PC-9 (cell line): ENCODE data around the gene FPR1. TPM values are rescaled to one million over a fixed set of nuclear protein-coding genes. Genes with fewer than 3 reads are reported as not detected.

Experiments
- BruUV-seq: library from RNA; stranded (reverse); fragments of 400-500 nt; replicated peaks from 2 replicates; lab custom pipeline; 2021; lab: Mats Ljungman, UMichigan
- CTCF ChIA-PET: fragments of 300-600 bp; sonication (Branson Sonifier 250); formaldehyde crosslinking; loops from one replicate; lab custom pipeline; 2022; ENCODE audit warnings: antibody characterized with exemption; lab: Charles Lee
- POLR2A ChIA-PET: fragments of 300-600 bp; sonication (Branson Sonifier 250); formaldehyde crosslinking; loops from one replicate; lab custom pipeline; 2022; ENCODE audit warnings: antibody characterized with exemption; ENCODE audit not compliant: unreplicated experiment; lab: Charles Lee
- DNase-seq, 2 experiments: peaks; one replicate each; pipeline versions ENCODE4 v3.0.0 to v3.0.0-alpha.2; 2015 to 2022; ENCODE audit warnings: mixed read lengths in 1 of 2
- H2AFZ ChIP-seq: fragments of 200-600 bp; sonication (generic); 2 replicates; pipeline ENCODE4 v1.8.1; 2017; ENCODE audit warnings: antibody characterized with exemption
- H3F3A ChIP-seq: fragments of 200-600 bp; sonication (generic); 2 replicates; pipeline ENCODE4 v1.8.1; 2017; ENCODE audit warnings: antibody characterized with exemption, mild to moderate bottlenecking, low read depth; ENCODE audit not compliant: insufficient read depth
- H3K27ac ChIP-seq: fragments of 200-600 bp; sonication (generic); 2 replicates; pipeline ENCODE4 v1.6.1; 2016; ENCODE audit warnings: mixed run types
- H3K27me3 ChIP-seq: fragments of 200-600 bp; sonication (generic); 2 replicates; pipeline ENCODE4 v1.6.1; 2016; ENCODE audit warnings: low read depth, mixed run types; ENCODE audit not compliant: insufficient read depth
- H3K36me3 ChIP-seq: fragments of 200-600 bp; sonication (generic); 2 replicates; pipeline ENCODE4 v1.6.1; 2016; ENCODE audit warnings: low read depth, mixed run types
- H3K4me1 ChIP-seq: fragments of 200-600 bp; sonication (generic); replicated peaks from 2 replicates; pipeline ENCODE4 v1.6.1; 2016; ENCODE audit warnings: mixed run types; ENCODE audit not compliant: insufficient read depth
- H3K4me2 ChIP-seq: fragments of 200-600 bp; sonication (generic); 2 replicates; pipeline ENCODE4 v1.6.1; 2017; ENCODE audit warnings: mixed run types
- H3K4me3 ChIP-seq: fragments of 200-600 bp; sonication (generic); 2 replicates; pipeline ENCODE4 v1.6.1; 2016; ENCODE audit warnings: mixed run types
- H3K79me2 ChIP-seq: fragments of 200-600 bp; sonication (generic); 2 replicates; pipeline ENCODE4 v1.6.1; 2017; ENCODE audit warnings: low read depth, mixed run types
- H3K9me2 ChIP-seq: fragments of 200-600 bp; sonication (generic); 2 replicates; pipeline ENCODE4 v1.8.1; 2017; ENCODE audit warnings: mild to moderate bottlenecking; ENCODE audit not compliant: insufficient read depth
- H3K9me3 ChIP-seq: fragments of 200-600 bp; sonication (generic); 2 replicates; pipeline ENCODE4 v1.8.1; 2016; ENCODE audit warnings: low read depth; ENCODE audit not compliant: insufficient read depth
- H4K20me1 ChIP-seq: fragments of 200-600 bp; sonication (generic); 2 replicates; pipeline ENCODE4 v1.8.1; 2017; ENCODE audit not compliant: insufficient read depth
- EZH2 ChIP-seq: fragments of 200-600 bp; sonication (generic); IDR thresholded peaks from 2 replicates; pipeline ENCODE4 v1.8.0; 2017; ENCODE audit warnings: antibody characterized with exemption, low read depth
- intact Hi-C: fragments of 100-400 bp; cut with micrococcal nuclease; formaldehyde crosslinking; loops from one replicate; pipeline ENCODE4 v1.10.0; 2022; ENCODE audit not compliant: unreplicated experiment
- total RNA-seq: library from RNA; stranded (reverse); gene quantifications from 2 replicates; pipeline ENCODE4 v1.2.3, GENCODE V29; 2021
- TF ChIP-seq, protein P1 (sequence below): fragments of 200-600 bp; sonication (generic); conservative IDR thresholded peaks from 2 replicates; pipeline ENCODE4 v1.6.1; 2017; ENCODE audit warnings: mixed run types, antibody characterized with exemption, mild to moderate bottlenecking, moderate library complexity

The FPR1 gene
- total RNA-seq, 1 experiment from 2014 or later, result not detected

DNA sequence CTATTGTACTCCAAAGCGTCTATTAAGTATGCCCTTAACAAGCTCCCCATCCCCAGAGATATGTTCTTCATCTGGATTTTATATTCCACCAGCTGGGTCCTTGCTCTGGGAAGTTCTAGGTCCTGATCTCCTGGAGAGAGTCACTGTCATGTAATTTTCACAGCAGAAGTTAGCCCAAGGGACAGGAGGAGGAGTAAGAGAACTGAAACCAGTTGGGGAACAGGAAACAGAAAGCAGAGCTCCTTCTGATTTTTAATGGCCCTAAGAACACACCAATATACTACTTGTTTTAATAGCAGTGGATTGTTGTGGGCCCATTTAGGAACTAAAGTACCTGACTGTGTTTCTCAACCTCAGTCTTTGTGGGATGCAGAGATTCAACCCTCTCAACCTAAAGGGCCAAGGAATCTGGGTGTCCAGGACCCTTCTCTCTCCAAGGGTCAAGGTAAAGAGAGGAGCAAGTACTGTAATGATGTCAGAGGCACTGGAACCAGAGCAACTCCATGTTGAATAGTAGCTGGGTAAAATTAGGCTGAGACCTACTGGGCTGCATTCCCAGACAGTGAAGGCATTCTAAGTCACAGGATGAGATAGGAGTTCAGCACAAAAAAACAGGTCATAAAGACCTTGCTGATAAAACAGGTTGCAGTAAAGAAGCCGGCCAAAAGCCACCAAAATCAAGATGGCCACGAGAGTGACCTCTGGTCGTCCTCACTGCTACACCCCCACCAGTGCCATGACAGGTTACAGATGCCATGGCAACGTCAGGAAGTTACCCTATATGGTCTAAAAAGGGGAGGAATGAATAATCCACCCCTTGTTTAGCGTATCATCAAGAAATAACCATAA lies 35.2 kb upstream of the FPR1 start:
- H3K9me3 ChIP-seq, result no peaks in the 10 kb centered on the region
- H3K36me3 ChIP-seq, result no peaks in the 10 kb centered on the region
- DNase-seq, result no peak
- CTCF ChIA-PET, result no interaction called here
- H3K4me2 ChIP-seq, result no peak overlapping the region
- POLR2A ChIA-PET, result interaction anchor here (0.6 kb wide), 1 partner anchor 103 kb away, joined by 3 read pairs; no protein-coding TSS in a partner anchor
- H3K27ac ChIP-seq, result no peak overlapping the region
- no peaks in the 10 kb centered on the region for H3K79me2 ChIP-seq
- no peak overlapping the region for H2AFZ ChIP-seq
- H4K20me1 ChIP-seq, result no peaks in the 10 kb centered on the region; the same call in 1 of the 2 replicates
- no peaks in the 10 kb centered on the region for H3K9me2 ChIP-seq
- no peaks in the 10 kb centered on the region for H3F3A ChIP-seq
- intact Hi-C loops, result no loop called here
- no peak overlapping the region for H3K4me3 ChIP-seq
- TF ChIP-seq, protein P1, sequence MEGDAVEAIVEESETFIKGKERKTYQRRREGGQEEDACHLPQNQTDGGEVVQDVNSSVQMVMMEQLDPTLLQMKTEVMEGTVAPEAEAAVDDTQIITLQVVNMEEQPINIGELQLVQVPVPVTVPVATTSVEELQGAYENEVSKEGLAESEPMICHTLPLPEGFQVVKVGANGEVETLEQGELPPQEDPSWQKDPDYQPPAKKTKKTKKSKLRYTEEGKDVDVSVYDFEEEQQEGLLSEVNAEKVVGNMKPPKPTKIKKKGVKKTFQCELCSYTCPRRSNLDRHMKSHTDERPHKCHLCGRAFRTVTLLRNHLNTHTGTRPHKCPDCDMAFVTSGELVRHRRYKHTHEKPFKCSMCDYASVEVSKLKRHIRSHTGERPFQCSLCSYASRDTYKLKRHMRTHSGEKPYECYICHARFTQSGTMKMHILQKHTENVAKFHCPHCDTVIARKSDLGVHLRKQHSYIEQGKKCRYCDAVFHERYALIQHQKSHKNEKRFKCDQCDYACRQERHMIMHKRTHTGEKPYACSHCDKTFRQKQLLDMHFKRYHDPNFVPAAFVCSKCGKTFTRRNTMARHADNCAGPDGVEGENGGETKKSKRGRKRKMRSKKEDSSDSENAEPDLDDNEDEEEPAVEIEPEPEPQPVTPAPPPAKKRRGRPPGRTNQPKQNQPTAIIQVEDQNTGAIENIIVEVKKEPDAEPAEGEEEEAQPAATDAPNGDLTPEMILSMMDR, result no peak
- no peak for TF ChIP-seq EZH2
- peaks cover 21% of the 10 kb centered on the region for H3K27me3 ChIP-seq
- H3K4me1 ChIP-seq, result no peaks in the 10 kb centered on the region
- BruUV-seq, result no TSS peak

DNA sequence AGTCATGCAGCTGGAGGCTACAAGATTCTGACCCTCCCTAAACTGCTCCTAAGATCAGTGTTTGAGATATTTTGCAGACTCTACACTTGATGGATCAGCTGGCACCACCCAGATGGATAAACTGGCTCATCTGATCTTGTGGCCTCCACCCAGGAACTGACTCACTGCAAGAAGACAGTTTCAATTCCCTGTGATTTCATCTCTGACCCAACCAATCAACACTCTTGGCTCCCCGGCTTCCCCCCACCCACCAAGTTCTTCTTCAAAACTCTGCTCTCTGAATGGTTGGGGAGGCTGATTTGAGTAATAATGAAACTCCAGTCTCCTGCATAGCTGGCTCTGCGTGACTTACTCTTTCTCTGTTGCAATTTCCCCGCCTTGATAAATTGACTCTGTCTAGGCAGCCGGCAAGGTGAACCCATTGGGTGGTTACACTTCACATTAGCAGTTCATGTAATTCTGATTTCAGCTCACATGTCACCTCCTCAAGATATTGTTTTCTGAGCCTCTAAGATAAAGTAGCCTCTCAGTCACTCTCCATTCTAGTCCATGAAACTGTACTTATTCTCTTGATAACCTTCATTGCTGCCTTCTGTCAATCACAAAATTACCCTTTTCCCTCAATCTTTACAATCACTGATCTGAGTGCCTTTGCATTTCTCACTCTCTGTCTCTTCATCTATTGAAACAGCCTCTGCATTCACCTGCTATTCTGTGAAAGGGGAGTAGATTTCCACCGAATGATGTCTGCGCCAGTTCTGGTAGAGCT lies 33.4 kb upstream of the FPR1 start:
- TF ChIP-seq, protein P1, result no peak
- Histone ChIP-seq H3K79me2 (no peaks in the 10 kb centered on the region), H3F3A (no peaks in the 10 kb centered on the region), H3K4me3 (no peak overlapping the region), H4K20me1 (no peaks in the 10 kb centered on the region; the same call in 1 of the 2 replicates), H3K9me2 (no peaks in the 10 kb centered on the region), H3K4me1 (no peaks in the 10 kb centered on the region), H3K36me3 (no peaks in the 10 kb centered on the region), H3K4me2 (no peak overlapping the region), H3K27me3 (peaks cover 30% of the 10 kb centered on the region), H2AFZ (no peak overlapping the region), H3K9me3 (no peaks in the 10 kb centered on the region), H3K27ac (no peak overlapping the region)
- intact Hi-C loops, result no loop called here
- POLR2A ChIA-PET, result no interaction called here
- CTCF ChIA-PET, result interaction anchor here (0.8 kb wide), 1 partner anchor 364 kb away, joined by 3 read pairs; no protein-coding TSS in a partner anchor
- no TSS peak for BruUV-seq
- DNase-seq, result peak in 1 of 2 experiments; percentile 53

- CTCF ChIA-PET, result interaction anchor here (0.8 kb wide), 1 partner anchor 363 kb away, joined by 3 read pairs; no protein-coding TSS in a partner anchor
- H3K27ac ChIP-seq, result no peak overlapping the region
Measured at GRCh38 chr19:51784109-51784785, 32.6 kb upstream of the FPR1 start.

More at GRCh38 chr19:51784109-51784785, 32.6 kb upstream of the FPR1 start:
- TF ChIP-seq, protein P1, result no peak
- no peak for TF ChIP-seq EZH2
- no peak for DNase-seq
- Histone ChIP-seq H4K20me1 (no peaks in the 10 kb centered on the region; the same call in 1 of the 2 replicates), H3K4me3 (no peak overlapping the region), H3K79me2 (no peaks in the 10 kb centered on the region), H2AFZ (no peak overlapping the region), H3F3A (no peaks in the 10 kb centered on the region), H3K4me1 (no peaks in the 10 kb centered on the region), H3K36me3 (no peaks in the 10 kb centered on the region), H3K4me2 (no peak overlapping the region), H3K9me3 (no peaks in the 10 kb centered on the region), H3K9me2 (no peaks in the 10 kb centered on the region), H3K27me3 (peaks cover 23% of the 10 kb centered on the region)
- POLR2A ChIA-PET, result no interaction called here
- no TSS peak for BruUV-seq
- intact Hi-C loops, result no loop called here
